OCI-LY7 (cell line): ENCODE results near the gene BPIFB6. TPM values are rescaled to one million over a fixed set of nuclear protein-coding genes. Genes with fewer than 3 reads are reported as not detected.

Experiments
- BruUV-seq: library from RNA; stranded (reverse); fragments of 400-500 nt; replicated peaks from 2 replicates; lab custom pipeline; 2021; lab: Mats Ljungman, UMichigan
- CTCF ChIA-PET: fragments of 300-600 bp; sonication (Branson Sonifier 250); formaldehyde crosslinking; loops from one replicate; lab custom pipeline; 2022; ENCODE audit warnings: antibody characterized with exemption; ENCODE audit not compliant: unreplicated experiment; lab: Charles Lee
- POLR2A ChIA-PET: fragments of 300-600 bp; sonication (Branson Sonifier 250); formaldehyde crosslinking; loops from one replicate; lab custom pipeline; 2022; ENCODE audit warnings: antibody characterized with exemption; lab: Charles Lee
- DNase-seq: peaks from one replicate; pipeline ENCODE4 v3.0.0-alpha.2; 2015; ENCODE audit warnings: low spot score
- H2AFZ ChIP-seq: fragments of 200-600 bp; sonication (generic), shearing (Covaris generic); 2 replicates; pipeline ENCODE4 v1.6.1; 2014; ENCODE audit warnings: mild to moderate bottlenecking, antibody characterized with exemption, low read length, moderate library complexity
- H3K27ac ChIP-seq: fragments of 200-600 bp; sonication (generic); 2 replicates; pipeline ENCODE4 v1.5.1; 2014; ENCODE audit warnings: mixed run types, low read depth, mild to moderate bottlenecking, moderate library complexity, low read length, inconsistent platforms; ENCODE audit not compliant: poor library complexity, severe bottlenecking
- H3K36me3 ChIP-seq: fragments of 200-600 bp; sonication (generic); 2 replicates; pipeline ENCODE4 v1.6.1; 2014; ENCODE audit warnings: mild to moderate bottlenecking, antibody characterized with exemption, low read length, moderate library complexity, mixed read lengths; ENCODE audit not compliant: insufficient read depth
- H3K4me1 ChIP-seq: fragments of 200-600 bp; sonication (generic); 2 replicates; pipeline ENCODE4 v1.5.1; 2014; ENCODE audit warnings: mild to moderate bottlenecking, low read length; ENCODE audit not compliant: insufficient read depth, poor library complexity, severe bottlenecking
- H3K4me2 ChIP-seq: fragments of 200-600 bp; sonication (generic); 2 replicates; pipeline ENCODE4 v1.6.1; 2014; ENCODE audit warnings: mild to moderate bottlenecking, low read length
- H3K4me3 ChIP-seq: fragments of 200-600 bp; sonication (generic); 2 replicates; pipeline ENCODE4 v1.5.1; 2014; ENCODE audit warnings: mild to moderate bottlenecking, low read depth, low read length; ENCODE audit not compliant: poor library complexity, severe bottlenecking
- H3K79me2 ChIP-seq: fragments of 200-600 bp; sonication (generic); 2 replicates; pipeline ENCODE4 v1.6.1; 2016; ENCODE audit warnings: low read depth, mild to moderate bottlenecking, low read length, moderate library complexity, mixed read lengths; ENCODE audit not compliant: insufficient read depth
- H3K9me2 ChIP-seq: fragments of 200-600 bp; sonication (generic); 2 replicates; pipeline ENCODE4 v1.6.1; 2016; ENCODE audit warnings: mild to moderate bottlenecking, low read length, mixed read lengths; ENCODE audit not compliant: insufficient read depth
- H3K9me3 ChIP-seq: fragments of 200-600 bp; sonication (generic); 2 replicates; pipeline ENCODE4 v1.6.1; 2014; ENCODE audit warnings: mild to moderate bottlenecking, mixed run types, low read length, mixed read lengths
- H4K20me1 ChIP-seq: fragments of 200-600 bp; sonication (generic); 2 replicates; pipeline ENCODE4 v1.6.1; 2014; ENCODE audit warnings: mild to moderate bottlenecking, antibody characterized with exemption, low read length, moderate library complexity, mixed read lengths; ENCODE audit not compliant: insufficient read depth
- CTCF ChIP-seq: fragments of 200-600 bp; sonication (generic); conservative IDR thresholded peaks from 2 replicates; pipeline ENCODE4 v1.5.1; 2014; ENCODE audit warnings: mild to moderate bottlenecking, antibody characterized with exemption, low read length, moderate library complexity, mixed read lengths
- EZH2phosphoT487 ChIP-seq: fragments of 200-600 bp; sonication (generic); IDR thresholded peaks from 2 replicates; pipeline ENCODE4 v1.6.1; 2018; ENCODE audit warnings: low read depth, borderline replicate concordance, mild to moderate bottlenecking, mixed run types, antibody characterized with exemption, low read length, moderate library complexity, mixed read lengths
- intact Hi-C: fragments of 100-400 bp; cut with micrococcal nuclease; formaldehyde crosslinking; loops from one replicate; pipeline ENCODE4 v1.10.0; 2022; ENCODE audit not compliant: unreplicated experiment
- total RNA-seq, 2 experiments: library from RNA; depleted of rRNA in 1 of 2; stranded (reverse); fragments of >200 nt in 1 of 2; shearing (Covaris generic) in 1 of 2; gene quantifications; 2 replicates each; pipeline ENCODE4 v1.2.3, GENCODE V29; 2014 to 2022

The BPIFB6 gene
- total RNA-seq, 2 experiments from 2014 or later = not detected

GRCh38 chr20:33008336-33009213 is 22.9 kb upstream of the BPIFB6 start:
- TF ChIP-seq CTCF = no peak
- no peak for TF ChIP-seq EZH2phosphoT487
- Histone ChIP-seq H3K4me2 (no peak overlapping the region), H3K9me3 (peaks cover 8% of the 10 kb centered on the region; the same call in 1 of the 2 replicates), H2AFZ (no peak overlapping the region), H3K36me3 (no peaks in the 10 kb centered on the region), H4K20me1 (no peaks in the 10 kb centered on the region), H3K27ac (no peak overlapping the region), H3K79me2 (no peaks in the 10 kb centered on the region), H3K4me1 (no peaks in the 10 kb centered on the region), H3K9me2 (no peaks in the 10 kb centered on the region), H3K4me3 (no peak overlapping the region)
- no TSS peak for BruUV-seq
- no peak for DNase-seq
- POLR2A ChIA-PET = no interaction called here
- CTCF ChIA-PET = no interaction called here
- intact Hi-C loops = no loop called here

- H2AFZ ChIP-seq = no peak overlapping the region
- H3K4me2 ChIP-seq = no peak overlapping the region
- no peaks in the 10 kb centered on the region for H3K36me3 ChIP-seq
- no peaks in the 10 kb centered on the region for H3K79me2 ChIP-seq
- CTCF ChIA-PET = interaction anchor here (0.6 kb wide), 1 partner anchor 15 kb away, joined by 3 read pairs; no protein-coding TSS in a partner anchor
- H3K27ac ChIP-seq = no peak overlapping the region
- peak; percentile 6 for DNase-seq
- TF ChIP-seq CTCF (no peak), EZH2phosphoT487 (no peak)
- H3K9me3 ChIP-seq = peaks cover 8% of the 10 kb centered on the region; the same call in 1 of the 2 replicates
- H3K9me2 ChIP-seq = no peaks in the 10 kb centered on the region
- intact Hi-C loops = no loop called here
- no TSS peak for BruUV-seq
- no peaks in the 10 kb centered on the region for H4K20me1 ChIP-seq
- H3K4me1 ChIP-seq = no peaks in the 10 kb centered on the region
- no peak overlapping the region for H3K4me3 ChIP-seq
- POLR2A ChIA-PET = interaction anchor here (0.6 kb wide), 1 partner anchor 177 kb away, joined by 10 read pairs; no protein-coding TSS in a partner anchor
Measured at GRCh38 chr20:33009214-33010132, 22.0 kb upstream of the BPIFB6 start.
